IMR-90 (cell line): Measurements from ENCODE around the gene GBF1.

Experiments used
- BHLHE40 ChIP-seq: fragments of 150-350 bp; IDR thresholded peaks from 2 replicates; pipeline ENCODE4 v1.6.1; 2016; ENCODE audit warnings: mild to moderate bottlenecking, low read depth, low read length
- CEBPB ChIP-seq: IDR thresholded peaks from 2 replicates; pipeline ENCODE4 v1.6.1; 2012; ENCODE audit warnings: low read depth, low read length, improper control_type of control experiment
- CHD1 ChIP-seq: IDR thresholded peaks from 2 replicates; pipeline ENCODE4 v1.6.1; 2012; ENCODE audit warnings: low read depth, low read length, improper control_type of control experiment
- CTCF ChIP-seq: conservative IDR thresholded peaks from 2 replicates; pipeline ENCODE4 v1.5.1; 2012; ENCODE audit warnings: mild to moderate bottlenecking, low read depth, low read length, improper control_type of control experiment
- ELK1 ChIP-seq: fragments of 150-350 bp; IDR thresholded peaks from 2 replicates; pipeline ENCODE4 v1.6.1; 2016; ENCODE audit warnings: low read depth, mild to moderate bottlenecking, low read length, moderate library complexity, borderline replicate concordance
- MAFK ChIP-seq: IDR thresholded peaks from 2 replicates; pipeline ENCODE4 v1.6.1; 2012; ENCODE audit warnings: low read depth, low read length, improper control_type of control experiment
- MAZ ChIP-seq: IDR thresholded peaks from 2 replicates; pipeline ENCODE4 v1.6.1; 2012; ENCODE audit warnings: low read depth, mild to moderate bottlenecking, low read length, improper control_type of control experiment, moderate library complexity, borderline replicate concordance
- NFE2L2 ChIP-seq: fragments of 150-350 bp; IDR thresholded peaks from 2 replicates; pipeline ENCODE4 v1.6.1; 2016; ENCODE audit warnings: low read depth, mild to moderate bottlenecking, low read length
- POLR2A ChIP-seq: IDR thresholded peaks from 2 replicates; pipeline ENCODE4 v1.6.1; 2012; ENCODE audit warnings: mild to moderate bottlenecking, low read depth, low read length
- RAD21 ChIP-seq: IDR thresholded peaks from 2 replicates; pipeline ENCODE4 v1.6.1; 2012; ENCODE audit warnings: low read length, improper control_type of control experiment
- RCOR1 ChIP-seq: IDR thresholded peaks from 2 replicates; pipeline ENCODE4 v1.6.1; 2012; ENCODE audit warnings: mild to moderate bottlenecking, low read length, improper control_type of control experiment; ENCODE audit not compliant: insufficient replicate concordance
- RFX5 ChIP-seq: IDR thresholded peaks from 2 replicates; pipeline ENCODE4 v1.8.0; 2012; ENCODE audit warnings: low read depth, mild to moderate bottlenecking, low read length, moderate library complexity
- SMC3 ChIP-seq: fragments of 150-350 bp; IDR thresholded peaks from 2 replicates; pipeline ENCODE4 v1.6.1; 2016; ENCODE audit warnings: low read depth, mild to moderate bottlenecking, antibody characterized with exemption, low read length, moderate library complexity
- USF2 ChIP-seq: fragments of 150-350 bp; IDR thresholded peaks from 2 replicates; pipeline ENCODE4 v1.6.1; 2017; ENCODE audit warnings: mild to moderate bottlenecking, antibody characterized with exemption, low read length, low read depth

GRCh38 chr10:102302611-102303010 lies 57.3 kb downstream of the GBF1 start:
- TF ChIP-seq CTCF (no peak), CEBPB (no peak), BHLHE40 (no peak), POLR2A (no peak), RAD21 (no peak), RCOR1 (no peak), NFE2L2 (no peak), SMC3 (no peak), MAFK (no peak), ELK1 (no peak), RFX5 (no peak), USF2 (no peak), CHD1 (no peak), MAZ (no peak)
